Large intestine (tissue), 3 donors: Measurements from ENCODE around the gene SLC11A2. TPM values are rescaled to one million over a fixed set of nuclear protein-coding genes. Genes with fewer than 3 reads are reported as not detected.
"Not testable (repeated sequence)": the region's sequence is repeated elsewhere in the genome, so short reads cannot be mapped to it uniquely, and the experiment has no call there.

ENCODE experiments used
- DNase-seq, 2 donors: peaks; one replicate each; pipeline versions ENCODE4 v3.0.0 to v3.0.0-alpha.2; 2013
- H3K27ac ChIP-seq: one replicate; pipeline ENCODE4 v1.5.1; 2013; ENCODE audit warnings: low read length
- H3K27me3 ChIP-seq: 2 replicates; pipeline ENCODE4 v1.6.1; 2013; ENCODE audit warnings: low read length; ENCODE audit not compliant: control insufficient read depth, insufficient read depth
- H3K36me3 ChIP-seq: 2 replicates; pipeline ENCODE4 v1.6.1; 2013; ENCODE audit warnings: low read length; ENCODE audit not compliant: control insufficient read depth, insufficient read depth
- H3K4me1 ChIP-seq: one replicate; pipeline ENCODE4 v1.6.1; 2013; ENCODE audit warnings: low read length; ENCODE audit not compliant: control insufficient read depth, insufficient read depth
- H3K4me3 ChIP-seq: one replicate; pipeline ENCODE4 v1.5.1; 2013; ENCODE audit warnings: low read length
- H3K9me3 ChIP-seq: one replicate; pipeline ENCODE4 v1.6.1; 2013; ENCODE audit warnings: mild to moderate bottlenecking, low read depth, low read length, moderate library complexity; ENCODE audit not compliant: control insufficient read depth
- WGBS: methylation state at CpG from one replicate; pipeline ENCODE4 v1.1.5; 2013; ENCODE audit warnings: low lambda C conversion rate; ENCODE audit not compliant: insufficient coverage; 5-methylcytosine and 5-hydroxymethylcytosine counted together
- polyA plus RNA-seq: library from polyadenylated mRNA; unstranded; fragments of 120-200 nt; gene quantifications from one replicate; pipeline ENCODE4 v1.2.1, GENCODE V29; 2013

SLC11A2 gene
- polyA plus RNA-seq, 1 donor, result 73.1 TPM

DNA sequence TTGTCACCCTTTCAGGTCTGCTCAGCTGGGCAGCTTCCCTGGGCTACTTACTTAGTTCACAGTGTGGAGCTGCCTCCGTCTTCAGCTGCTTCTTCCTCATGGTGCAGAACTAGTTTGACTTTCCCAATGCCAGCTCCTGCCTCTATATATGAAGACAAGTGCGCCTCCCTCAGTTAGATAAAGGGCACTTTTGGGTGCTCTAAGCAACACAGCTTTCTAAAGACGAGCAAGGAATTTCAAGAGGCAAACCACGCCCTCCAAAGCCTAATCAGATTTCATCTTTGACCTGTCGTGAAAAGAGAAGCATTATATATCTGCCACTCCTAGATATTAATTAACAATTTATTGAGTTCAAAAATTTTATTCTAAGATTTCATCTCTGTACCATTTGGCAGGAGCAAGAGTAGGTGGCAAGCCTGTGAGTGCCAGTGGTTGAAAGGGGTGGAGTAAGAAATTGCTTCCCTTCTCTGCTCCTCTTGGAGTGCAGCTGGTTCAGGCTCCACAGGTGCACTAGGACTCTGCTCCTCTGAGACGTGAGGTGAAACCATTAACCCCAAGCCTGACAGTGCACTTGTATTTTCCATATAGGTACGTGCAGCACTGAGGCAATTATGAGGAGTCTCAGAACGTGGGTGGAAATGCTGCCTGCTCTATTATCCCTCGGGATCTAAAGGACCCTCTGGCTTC is 2.1 kb upstream of the SLC11A2 start:
- peaks cover 30% of the 10 kb centered on the region for H3K4me1 ChIP-seq
- no peaks in the 10 kb centered on the region for H3K36me3 ChIP-seq
- peak overlapping the region; percentile 83 for H3K27ac ChIP-seq
- no peaks in the 10 kb centered on the region for H3K9me3 ChIP-seq
- no peaks in the 10 kb centered on the region for H3K27me3 ChIP-seq
- H3K4me3 ChIP-seq, result peak overlapping the region; percentile 30
- peak; percentile 74 to 95 for DNase-seq
- WGBS, result 0% methylated on average over 1 of the region's 9 CpGs

DNA sequence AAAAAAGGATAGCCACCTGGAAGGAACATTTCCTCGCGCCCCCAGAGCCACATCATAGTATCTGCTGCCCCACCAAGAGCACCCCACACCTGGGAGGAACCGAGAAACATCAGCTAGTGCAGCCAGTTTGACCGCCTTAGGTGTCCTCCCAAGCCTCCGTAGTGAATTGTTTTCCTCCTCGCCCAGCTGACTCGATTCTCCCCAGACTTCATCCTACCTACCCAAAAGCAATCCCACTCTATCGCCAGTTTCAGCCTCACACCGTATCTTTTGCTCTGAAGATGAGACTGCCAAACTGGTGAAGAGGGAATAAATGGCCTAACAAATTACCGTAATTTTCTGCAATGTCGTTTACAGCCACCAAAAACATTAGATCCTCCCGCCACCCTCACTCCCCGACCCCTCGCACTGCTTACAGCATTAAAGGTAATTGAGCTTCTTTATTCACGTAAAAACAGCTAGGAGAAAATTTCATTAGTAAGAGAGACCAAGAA is 1.2 kb upstream of the SLC11A2 start:
- WGBS, result 93% methylated on average over 4 of the region's 15 CpGs

DNA sequence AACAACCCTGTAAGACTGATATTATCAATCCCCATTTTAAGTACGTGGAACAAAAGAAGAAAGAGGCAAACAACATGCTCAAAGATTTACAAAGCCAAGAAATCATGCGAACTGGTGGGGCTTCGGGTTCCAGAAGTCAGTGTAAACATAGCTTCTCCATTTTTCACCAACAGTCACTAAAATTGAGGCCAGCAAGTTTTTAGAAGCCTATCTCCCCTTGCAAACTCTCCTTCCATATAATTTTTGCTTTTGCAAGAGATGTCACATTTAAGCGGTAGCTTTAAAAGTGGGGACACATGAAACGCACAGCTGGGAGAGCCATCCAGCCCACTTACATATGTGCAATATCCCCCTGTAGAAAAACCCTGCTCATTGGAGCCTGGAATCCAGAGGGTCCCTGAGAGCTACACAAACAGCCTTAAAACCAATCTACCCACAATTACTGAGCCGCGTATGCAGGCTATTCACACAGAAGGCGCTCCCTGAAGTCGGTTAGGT is 797 bp downstream of the SLC11A2 start:
- Histone ChIP-seq H3K9me3 (no peaks in the 10 kb centered on the region), H3K4me1 (peaks cover 50% of the 10 kb centered on the region), H3K27me3 (no peaks in the 10 kb centered on the region), H3K4me3 (peak overlapping the region; percentile 83), H3K27ac (peak overlapping the region; percentile 98), H3K36me3 (peaks cover 2% of the 10 kb centered on the region)
- WGBS, result 20% methylated on average over 1 of the region's 9 CpGs
- no peak for DNase-seq

More for the DNA sequence above, 1.2 kb upstream of the SLC11A2 start:
- Histone ChIP-seq H3K4me1 (peaks cover 38% of the 10 kb centered on the region), H3K4me3 (peak overlapping the region; percentile 30), H3K36me3 (no peaks in the 10 kb centered on the region), H3K9me3 (no peaks in the 10 kb centered on the region), H3K27ac (peak overlapping the region; percentile 83), H3K27me3 (no peaks in the 10 kb centered on the region)
- DNase-seq, result peak in 1 of 2 donors; percentile 17

DNA sequence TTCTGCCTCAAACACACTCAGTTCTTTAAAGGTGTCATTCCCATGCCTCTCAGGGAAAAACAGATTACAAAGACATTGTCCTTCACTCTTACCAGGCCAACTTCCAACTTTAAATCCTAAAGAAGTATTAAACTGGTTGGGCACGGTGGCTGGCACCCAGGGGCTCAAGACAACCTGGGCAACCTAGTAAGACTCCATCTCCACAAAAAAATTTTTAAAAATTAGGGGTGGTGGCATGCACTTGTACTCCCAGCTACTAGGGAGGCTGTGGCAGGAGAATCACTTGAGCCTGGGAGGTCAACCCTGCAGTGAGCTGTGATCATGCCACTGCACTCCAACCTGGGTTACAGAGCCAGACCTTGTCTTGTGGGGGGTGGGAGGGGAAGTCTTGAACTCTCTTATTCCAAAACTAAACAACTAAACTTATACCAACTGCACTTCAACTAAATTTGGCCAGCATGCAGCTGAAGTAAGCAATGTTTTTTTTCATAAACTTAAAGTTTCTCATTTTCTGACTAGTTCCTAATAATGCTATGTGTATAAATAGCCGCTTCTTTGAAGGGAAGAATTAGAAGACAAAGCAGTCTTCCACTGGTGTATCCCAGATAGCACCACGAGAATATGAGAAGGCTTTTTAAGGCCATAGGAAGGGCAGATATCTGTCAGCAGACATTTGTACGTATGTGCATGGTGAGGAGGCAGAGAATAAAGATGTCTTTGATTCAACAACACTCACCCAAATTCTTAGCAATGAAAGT is 2.4 kb downstream of the SLC11A2 start:
- Histone ChIP-seq H3K4me1 (peaks cover 42% of the 10 kb centered on the region), H3K27ac (peak overlapping the region; percentile 98), H3K4me3 (peak overlapping the region; percentile 83), H3K9me3 (no peaks in the 10 kb centered on the region), H3K27me3 (no peaks in the 10 kb centered on the region), H3K36me3 (peaks cover 2% of the 10 kb centered on the region)
- DNase-seq, result peak in 1 of 2 donors; percentile 48
- WGBS, result 18% methylated on average over 2 of the region's 4 CpGs

DNA sequence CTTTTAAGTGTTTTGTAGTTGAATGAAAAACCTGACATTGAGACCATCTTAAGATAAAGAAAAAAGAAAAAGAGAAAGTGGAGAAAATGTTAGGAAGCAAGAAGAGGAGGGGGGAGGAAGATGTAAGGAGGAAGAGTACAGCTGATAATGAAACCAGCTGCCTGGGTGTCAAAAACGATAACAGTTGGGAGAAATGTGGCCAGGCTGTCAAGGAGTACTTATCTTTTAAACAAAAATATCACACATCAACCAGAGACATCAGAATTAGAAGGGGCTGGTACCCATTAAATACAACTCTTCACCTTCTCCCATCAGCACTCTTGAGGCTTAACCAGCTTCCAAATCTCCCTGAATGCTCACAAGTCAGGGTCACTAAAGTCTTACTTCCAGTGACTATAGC is 4.5 kb downstream of the SLC11A2 start:
- Histone ChIP-seq H3K27ac (peak overlapping the region; percentile 98), H3K9me3 (no peaks in the 10 kb centered on the region), H3K4me3 (no peak overlapping the region), H3K4me1 (peaks cover 33% of the 10 kb centered on the region), H3K36me3 (peaks cover 2% of the 10 kb centered on the region), H3K27me3 (no peaks in the 10 kb centered on the region)
- WGBS, result no CpG with 5 or more reads among the region's 1 CpG
- DNase-seq, result no peak

DNA sequence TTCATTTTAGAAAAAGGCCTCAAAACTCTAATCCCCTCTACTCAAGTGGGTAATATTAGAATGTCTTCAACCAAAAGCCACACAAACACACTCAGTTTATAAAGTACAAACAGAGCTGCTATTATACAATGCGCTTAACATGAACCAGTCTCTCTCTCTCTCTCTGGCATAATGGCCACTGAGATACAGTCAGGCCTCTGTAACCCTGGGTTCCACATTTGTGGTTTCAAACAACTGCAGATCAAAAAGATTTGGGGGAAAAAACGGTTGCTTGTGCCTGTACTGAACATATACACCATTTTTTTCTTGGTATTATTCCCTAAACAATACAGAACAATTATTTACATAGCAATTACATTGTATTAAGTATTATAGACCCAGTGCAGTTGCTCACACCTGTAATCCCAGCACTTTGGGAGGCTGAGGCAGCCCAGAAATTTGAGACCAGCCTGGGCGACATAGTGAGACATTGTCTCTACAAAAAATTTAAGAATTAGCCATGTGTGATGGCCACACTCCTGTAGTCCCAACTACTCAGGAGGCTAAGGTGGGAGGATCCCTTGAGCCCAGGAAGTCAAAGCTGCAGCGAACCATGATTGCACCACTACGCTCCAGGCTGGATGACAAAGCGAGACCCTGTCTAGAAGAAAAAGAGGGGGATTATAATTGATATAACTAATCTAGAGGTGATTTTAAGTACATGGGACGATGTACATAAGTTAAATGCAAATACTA is 5.6 kb downstream of the SLC11A2 start:
- no peaks in the 10 kb centered on the region for H3K9me3 ChIP-seq
- WGBS, result 94% methylated on average over 2 of the region's 7 CpGs
- H3K4me1 ChIP-seq, result peaks cover 30% of the 10 kb centered on the region
- no peak overlapping the region for H3K27ac ChIP-seq
- peaks cover 2% of the 10 kb centered on the region for H3K36me3 ChIP-seq
- no peak for DNase-seq
- no peak overlapping the region for H3K4me3 ChIP-seq
- no peaks in the 10 kb centered on the region for H3K27me3 ChIP-seq

DNA sequence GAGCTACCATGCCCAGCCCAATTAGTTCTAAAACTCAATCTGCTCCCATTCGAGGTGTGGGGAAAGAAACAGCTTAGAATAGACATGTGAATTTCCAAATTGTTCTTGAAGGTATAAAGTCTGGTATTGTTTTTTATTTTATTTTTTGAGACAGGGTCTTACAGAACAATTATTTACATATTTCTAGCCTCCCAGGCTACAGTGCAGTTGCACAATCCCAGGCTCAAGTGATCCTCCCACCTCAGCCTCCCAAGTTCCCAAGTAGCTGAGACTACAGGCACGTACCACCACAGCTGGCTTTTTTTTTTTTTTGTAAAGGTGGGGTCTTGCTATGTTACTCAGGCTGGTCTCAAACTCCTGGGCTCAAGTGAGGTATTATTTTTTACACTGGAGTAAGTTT is 6.3 kb downstream of the SLC11A2 start:
- no peak for DNase-seq
- no peaks in the 10 kb centered on the region for H3K9me3 ChIP-seq
- H3K27ac ChIP-seq, result no peak overlapping the region
- H3K4me1 ChIP-seq, result peaks cover 30% of the 10 kb centered on the region
- H3K27me3 ChIP-seq, result no peaks in the 10 kb centered on the region
- no peak overlapping the region for H3K4me3 ChIP-seq
- H3K36me3 ChIP-seq, result peaks cover 2% of the 10 kb centered on the region
- WGBS, result no CpG with 5 or more reads among the region's 2 CpGs

DNA sequence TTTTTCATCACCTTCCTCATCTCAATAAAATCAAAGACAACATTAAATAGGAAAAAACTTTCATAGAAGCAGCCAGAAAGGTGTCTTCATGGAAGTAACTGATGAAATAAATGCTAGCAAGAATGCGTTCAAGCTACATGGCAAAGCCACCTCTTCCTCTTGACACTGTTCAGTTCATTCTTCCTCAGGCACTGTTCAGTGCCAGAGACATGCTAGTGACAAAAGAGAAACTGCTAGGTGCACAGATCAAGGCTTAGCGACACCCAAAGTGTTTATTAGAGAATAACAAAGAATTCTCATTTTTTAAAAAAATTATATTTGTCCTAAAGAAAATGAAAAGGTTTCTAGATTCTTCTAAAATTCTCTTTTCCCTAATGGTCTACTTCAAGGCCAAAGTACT is 7.2 kb downstream of the SLC11A2 start:
- H3K36me3 ChIP-seq, result peaks cover 2% of the 10 kb centered on the region
- H3K27me3 ChIP-seq, result no peaks in the 10 kb centered on the region
- WGBS, result 86% methylated on average over 1 of the region's 2 CpGs
- H3K27ac ChIP-seq, result no peak overlapping the region
- H3K4me1 ChIP-seq, result peaks cover 27% of the 10 kb centered on the region
- no peak overlapping the region for H3K4me3 ChIP-seq
- H3K9me3 ChIP-seq, result no peaks in the 10 kb centered on the region
- DNase-seq, result no peak

DNA sequence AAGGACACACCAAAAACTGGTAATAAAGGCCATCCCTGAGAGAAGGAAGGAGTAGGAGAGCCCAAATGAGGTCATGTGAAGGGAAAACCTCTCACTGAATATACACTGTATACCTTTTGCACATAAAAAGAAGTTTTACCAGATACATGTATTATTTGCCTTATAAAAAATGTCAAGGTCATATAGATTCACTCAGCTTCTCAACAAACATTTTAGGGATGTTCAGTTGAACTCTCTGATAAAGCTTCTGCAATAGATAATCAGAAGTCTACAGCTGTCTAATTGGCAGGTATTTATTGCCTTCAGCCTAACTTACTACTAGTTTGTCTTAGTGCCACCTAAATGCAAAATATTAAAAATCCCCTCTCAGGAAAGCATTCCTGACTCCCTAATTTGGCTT is 8.7 kb downstream of the SLC11A2 start:
- no peak overlapping the region for H3K27ac ChIP-seq
- H3K27me3 ChIP-seq, result no peaks in the 10 kb centered on the region
- H3K4me3 ChIP-seq, result no peak overlapping the region
- DNase-seq, result no peak
- H3K9me3 ChIP-seq, result no peaks in the 10 kb centered on the region
- H3K36me3 ChIP-seq, result peaks cover 4% of the 10 kb centered on the region
- H3K4me1 ChIP-seq, result peaks cover 13% of the 10 kb centered on the region

DNA sequence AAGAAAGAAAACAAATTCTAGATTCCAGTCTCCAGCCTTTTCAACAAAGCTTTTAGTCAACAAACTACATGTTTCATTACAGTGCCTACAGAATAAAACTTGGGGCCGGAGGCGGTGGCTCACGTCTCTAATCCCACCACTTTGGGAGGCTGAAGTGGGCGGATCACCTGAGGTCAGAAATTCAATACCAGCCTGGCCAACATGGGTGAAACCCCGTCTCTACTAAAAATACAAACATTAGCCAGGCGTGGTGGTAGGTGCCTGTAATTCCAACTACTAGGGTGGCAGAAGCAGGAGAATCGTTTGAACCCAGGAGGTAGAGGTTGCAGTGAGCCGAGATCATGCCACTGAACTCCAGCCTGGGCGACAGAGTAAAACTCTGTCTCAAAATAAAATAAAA is 11.7 kb downstream of the SLC11A2 start:
- H3K36me3 ChIP-seq, H3K27ac ChIP-seq, H3K9me3 ChIP-seq, DNase-seq, H3K4me1 ChIP-seq, H3K27me3 ChIP-seq, H3K4me3 ChIP-seq: not testable (repeated sequence)
- WGBS, result no CpG with 5 or more reads among the region's 9 CpGs
